ENCODE results near the gene LDLRAD4.

LDLRAD4 gene

GRCh38 chr18:13570216-13570615 lies 351.7 kb downstream of the LDLRAD4 start:
- H3K4me3 ChIP-seq (ENCODE audit: low read depth, low read length) = no peak overlapping the region
- no peak for TF ChIP-seq CTCF (IDR thresholded peaks at IDR 0.05; ENCODE audit: low read depth, low read length)

- TF ChIP-seq CTCF (IDR thresholded peaks at IDR 0.05; ENCODE audit: low read depth, low read length) = no peak
- no peak overlapping the region for H3K4me3 ChIP-seq (ENCODE audit: low read depth, low read length)
These were observed 352.4 kb downstream of the LDLRAD4 start for GRCh38 chr18:13570856-13571495.

- H3K4me3 ChIP-seq (ENCODE audit: low read depth, low read length) = no peak overlapping the region
- no peak for TF ChIP-seq CTCF (IDR thresholded peaks at IDR 0.05; ENCODE audit: low read depth, low read length)
These were observed 353.6 kb downstream of the LDLRAD4 start for GRCh38 chr18:13572148-13572547.

GRCh38 chr18:13572721-13573120 lies 354.2 kb downstream of the LDLRAD4 start:
- H3K4me3 ChIP-seq (ENCODE audit: low read depth, low read length) = no peak overlapping the region
- TF ChIP-seq CTCF (IDR thresholded peaks at IDR 0.05; ENCODE audit: low read depth, low read length) = no peak

GRCh38 chr18:13573750-13574149 lies 355.2 kb downstream of the LDLRAD4 start:
- TF ChIP-seq CTCF (IDR thresholded peaks at IDR 0.05; ENCODE audit: low read depth, low read length) = no peak
- H3K4me3 ChIP-seq (ENCODE audit: low read depth, low read length) = no peak overlapping the region

GRCh38 chr18:13574355-13574754 lies 355.8 kb downstream of the LDLRAD4 start:
- no peak for TF ChIP-seq CTCF (IDR thresholded peaks at IDR 0.05; ENCODE audit: low read depth, low read length)
- H3K4me3 ChIP-seq (ENCODE audit: low read depth, low read length) = no peak overlapping the region

GRCh38 chr18:13574761-13575160 lies 356.2 kb downstream of the LDLRAD4 start:
- TF ChIP-seq CTCF (IDR thresholded peaks at IDR 0.05; ENCODE audit: low read depth, low read length) = no peak
- H3K4me3 ChIP-seq (ENCODE audit: low read depth, low read length) = no peak overlapping the region
